Neutrophil (primary cell): ENCODE results near the gene DYNC1LI2.

Source experiments
- H3K27ac ChIP-seq: fragments of 200-600 bp; sonication (generic); 2 replicates; pipeline ENCODE4 v1.5.1; 2016; ENCODE audit warnings: mild to moderate bottlenecking, moderate library complexity
- H3K27me3 ChIP-seq: fragments of 200-600 bp; sonication (generic); 2 replicates; pipeline ENCODE4 v1.6.0; 2016; ENCODE audit warnings: mild to moderate bottlenecking
- H3K36me3 ChIP-seq: fragments of 200-600 bp; sonication (generic); 2 replicates; pipeline ENCODE4 v1.5.1; 2017
- H3K4me1 ChIP-seq, 2 experiments: fragments of 200-600 bp in 1 of 2; sonication (generic) in 1 of 2; 1 replicate in 1 of 2; 2 replicates in 1 of 2; pipeline versions ENCODE4 v1.5.1 to v1.6.1; 2013 to 2016; ENCODE audit warnings: low read depth in 1 of 2, low read length in 1 of 2, mild to moderate bottlenecking in 1 of 2, moderate library complexity in 1 of 2; ENCODE audit not compliant: control insufficient read depth in 1 of 2, insufficient read depth in 1 of 2
- H3K4me3 ChIP-seq, 2 experiments: fragments of 200-600 bp in 1 of 2; sonication (generic) in 1 of 2; 1 replicate in 1 of 2; 2 replicates in 1 of 2; pipeline ENCODE4 v1.5.1; 2013 to 2016; ENCODE audit warnings: low read depth in 1 of 2, low read length in 1 of 2, mild to moderate bottlenecking in 1 of 2, moderate library complexity in 1 of 2
- H3K9me3 ChIP-seq: fragments of 200-600 bp; sonication (generic); 2 replicates; pipeline ENCODE4 v1.5.1; 2016
- CTCF ChIP-seq: fragments of 200-600 bp; sonication (generic); IDR thresholded peaks from 2 replicates; pipeline ENCODE4 v1.5.1; 2016; ENCODE audit warnings: antibody characterized with exemption

Gene DYNC1LI2

GRCh38 chr16:66682271-66682670 is 69.1 kb downstream of the DYNC1LI2 start:
- no peak overlapping the region for H3K4me3 ChIP-seq
- H3K9me3 ChIP-seq = no peaks in the 10 kb centered on the region
- no peaks in the 10 kb centered on the region for H3K27me3 ChIP-seq
- no peak for TF ChIP-seq CTCF
- H3K4me1 ChIP-seq = peaks cover 0 to 3% of the 10 kb centered on the region in 2 experiments
- H3K27ac ChIP-seq = no peak overlapping the region
- H3K36me3 ChIP-seq = peaks cover 4% of the 10 kb centered on the region

DNA sequence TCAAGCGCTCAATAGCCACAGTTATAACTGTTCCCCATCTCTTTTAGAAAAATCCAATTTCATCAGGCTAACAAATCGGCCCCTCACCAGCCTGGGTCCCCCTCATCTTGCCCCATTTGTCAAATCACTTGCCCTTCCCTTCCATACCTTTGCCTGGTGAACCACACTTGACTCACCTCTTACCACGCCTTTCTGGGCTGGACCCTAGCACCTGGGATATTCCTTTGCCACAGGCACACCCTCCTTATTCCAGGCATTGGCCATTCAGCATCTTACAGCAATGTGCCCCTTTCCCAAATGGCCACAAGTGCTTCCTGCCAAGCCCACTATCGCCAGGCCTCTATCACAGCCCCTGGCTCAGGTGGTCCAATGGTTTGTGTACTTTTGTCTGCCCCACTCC is 69.7 kb downstream of the DYNC1LI2 start:
- peaks cover 0 to 3% of the 10 kb centered on the region in 2 experiments for H3K4me1 ChIP-seq
- H3K36me3 ChIP-seq = peaks cover 4% of the 10 kb centered on the region
- no peak overlapping the region for H3K27ac ChIP-seq
- no peak for TF ChIP-seq CTCF
- H3K27me3 ChIP-seq = no peaks in the 10 kb centered on the region
- H3K4me3 ChIP-seq = no peak overlapping the region
- no peaks in the 10 kb centered on the region for H3K9me3 ChIP-seq

DNA sequence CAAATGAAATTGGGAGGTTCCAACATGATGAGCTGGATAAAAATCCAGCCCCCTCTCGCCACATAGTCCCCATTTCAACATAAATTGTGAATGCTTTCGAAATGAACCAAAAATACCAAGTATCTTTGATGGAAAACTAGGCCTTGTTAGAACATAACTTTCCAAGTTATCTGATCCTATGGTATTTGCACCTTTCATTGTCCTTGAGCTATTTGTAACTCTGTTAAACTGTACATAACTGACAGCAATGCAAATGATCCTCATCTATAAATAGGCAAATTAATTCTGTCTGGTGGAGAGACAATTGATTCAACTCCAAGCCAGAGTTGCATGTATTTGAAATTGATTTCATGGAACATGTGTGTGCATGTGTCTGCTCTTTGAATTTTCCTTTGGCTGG is 73.1 kb downstream of the DYNC1LI2 start:
- Histone ChIP-seq H3K4me1 (no peaks in the 10 kb centered on the region), H3K36me3 (peaks cover 4% of the 10 kb centered on the region), H3K27ac (no peak overlapping the region), H3K9me3 (no peaks in the 10 kb centered on the region), H3K4me3 (no peak overlapping the region), H3K27me3 (no peaks in the 10 kb centered on the region)
- no peak for TF ChIP-seq CTCF

- Histone ChIP-seq H3K9me3 (no peaks in the 10 kb centered on the region), H3K4me3 (no peak overlapping the region), H3K4me1 (no peaks in the 10 kb centered on the region), H3K36me3 (peaks cover 4% of the 10 kb centered on the region), H3K27me3 (no peaks in the 10 kb centered on the region), H3K27ac (no peak overlapping the region)
- TF ChIP-seq CTCF = no peak
These were observed 73.6 kb downstream of the DYNC1LI2 start for GRCh38 chr16:66677836-66678235.

GRCh38 chr16:66677179-66677578 is 74.2 kb downstream of the DYNC1LI2 start:
- Histone ChIP-seq H3K27me3 (no peaks in the 10 kb centered on the region), H3K4me3 (no peak overlapping the region), H3K27ac (no peak overlapping the region), H3K9me3 (no peaks in the 10 kb centered on the region), H3K36me3 (peaks cover 4% of the 10 kb centered on the region), H3K4me1 (no peaks in the 10 kb centered on the region)
- TF ChIP-seq CTCF = no peak

- H3K36me3 ChIP-seq = peaks cover 4% of the 10 kb centered on the region
- H3K27ac ChIP-seq = no peak overlapping the region
- no peaks in the 10 kb centered on the region for H3K27me3 ChIP-seq
- no peaks in the 10 kb centered on the region for H3K9me3 ChIP-seq
- TF ChIP-seq CTCF = no peak
- no peak overlapping the region for H3K4me3 ChIP-seq
- H3K4me1 ChIP-seq = no peaks in the 10 kb centered on the region
These were observed 74.8 kb downstream of the DYNC1LI2 start for GRCh38 chr16:66676599-66676998.
